WI38 (cell line): Measurements from ENCODE around the gene ROGDI.

Experiments
- H3K4me3 ChIP-seq: 2 replicates; pipeline ENCODE4 v1.5.1; 2011; ENCODE audit warnings: low read depth, mild to moderate bottlenecking, control low read depth, low read length
- TF ChIP-seq, protein P1 (sequence below): IDR thresholded peaks from 2 replicates; pipeline ENCODE4 v1.5.1; 2012; ENCODE audit warnings: low read depth, mild to moderate bottlenecking, control low read depth, low read length

Gene ROGDI

DNA sequence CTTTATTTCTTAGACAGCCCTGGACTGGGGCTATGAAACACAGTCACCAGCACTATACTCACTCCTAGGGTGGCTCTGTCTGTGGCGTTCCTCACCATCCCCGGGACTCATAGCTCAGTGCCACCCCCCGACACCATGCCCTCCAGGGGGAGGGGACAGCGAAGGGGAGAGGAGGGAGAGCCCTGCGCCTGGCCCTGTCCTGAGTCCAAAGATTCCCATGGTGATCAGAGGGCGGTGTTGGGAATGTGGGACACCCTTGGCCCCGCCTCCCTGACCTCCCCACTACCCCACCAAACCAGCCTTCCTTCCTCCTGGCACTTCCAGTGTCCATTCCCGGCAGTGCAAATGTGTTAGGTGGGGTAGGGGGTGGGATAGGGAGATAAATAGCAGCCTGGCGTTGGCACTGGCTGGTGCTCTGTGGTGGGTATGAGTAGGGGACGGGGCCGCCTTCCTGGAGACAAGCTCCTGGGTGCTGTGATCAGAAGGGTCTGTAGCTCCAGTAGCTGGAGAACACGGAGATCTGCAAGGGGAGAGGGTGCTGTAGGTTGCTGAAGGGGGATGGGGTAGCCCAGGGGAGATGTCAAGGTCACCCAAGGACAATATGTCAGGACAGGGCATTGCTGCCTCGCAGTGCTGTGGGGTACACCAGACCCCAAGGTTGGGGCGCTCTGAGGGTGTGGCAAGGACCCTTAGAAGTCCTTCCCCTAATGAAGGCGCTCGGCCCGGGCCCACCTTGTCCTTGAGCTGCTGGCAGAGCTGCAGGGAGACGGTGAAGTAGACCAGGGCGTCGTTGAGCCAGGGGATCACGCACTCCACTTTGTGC, 5.2 kb downstream of the ROGDI start:
- TF ChIP-seq, protein P1, sequence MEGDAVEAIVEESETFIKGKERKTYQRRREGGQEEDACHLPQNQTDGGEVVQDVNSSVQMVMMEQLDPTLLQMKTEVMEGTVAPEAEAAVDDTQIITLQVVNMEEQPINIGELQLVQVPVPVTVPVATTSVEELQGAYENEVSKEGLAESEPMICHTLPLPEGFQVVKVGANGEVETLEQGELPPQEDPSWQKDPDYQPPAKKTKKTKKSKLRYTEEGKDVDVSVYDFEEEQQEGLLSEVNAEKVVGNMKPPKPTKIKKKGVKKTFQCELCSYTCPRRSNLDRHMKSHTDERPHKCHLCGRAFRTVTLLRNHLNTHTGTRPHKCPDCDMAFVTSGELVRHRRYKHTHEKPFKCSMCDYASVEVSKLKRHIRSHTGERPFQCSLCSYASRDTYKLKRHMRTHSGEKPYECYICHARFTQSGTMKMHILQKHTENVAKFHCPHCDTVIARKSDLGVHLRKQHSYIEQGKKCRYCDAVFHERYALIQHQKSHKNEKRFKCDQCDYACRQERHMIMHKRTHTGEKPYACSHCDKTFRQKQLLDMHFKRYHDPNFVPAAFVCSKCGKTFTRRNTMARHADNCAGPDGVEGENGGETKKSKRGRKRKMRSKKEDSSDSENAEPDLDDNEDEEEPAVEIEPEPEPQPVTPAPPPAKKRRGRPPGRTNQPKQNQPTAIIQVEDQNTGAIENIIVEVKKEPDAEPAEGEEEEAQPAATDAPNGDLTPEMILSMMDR: no peak
- H3K4me3 ChIP-seq: no peak overlapping the region

DNA sequence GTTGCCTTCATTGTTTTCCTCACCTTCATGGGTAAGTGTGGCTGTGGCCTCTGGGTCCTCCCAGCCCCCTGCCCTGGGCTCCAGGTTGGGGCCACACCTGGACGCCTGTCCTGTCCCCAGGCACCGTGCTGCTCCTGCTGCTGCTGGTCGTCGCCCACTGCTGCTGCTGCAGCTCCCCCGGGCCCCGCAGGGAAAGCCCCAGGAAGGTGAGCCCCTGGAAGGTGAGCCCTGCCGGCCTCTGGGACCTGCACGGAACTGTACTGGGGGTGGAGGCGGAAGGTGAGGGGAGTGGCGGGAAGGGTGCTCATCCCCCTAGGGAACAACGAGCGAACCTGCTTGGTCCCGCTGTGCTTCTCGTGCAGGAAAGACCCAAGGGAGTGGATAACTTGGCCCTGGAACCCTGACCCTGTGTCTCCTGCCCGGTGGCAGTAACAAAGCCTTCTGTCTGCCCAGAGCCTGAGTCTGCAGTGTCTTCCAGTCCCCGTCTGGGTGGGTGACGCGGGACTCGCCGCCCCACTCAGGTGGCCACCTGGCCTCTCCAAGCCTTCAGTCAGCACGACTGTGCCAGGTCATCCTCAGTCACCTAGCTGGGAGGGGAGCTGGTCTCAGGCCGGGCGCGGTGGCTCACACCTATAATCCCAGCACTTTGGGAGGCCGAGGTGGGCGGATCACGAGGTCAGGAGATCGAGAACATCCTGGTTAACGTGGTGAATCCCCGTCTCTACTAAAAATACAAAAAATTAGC, 6.4 kb downstream of the ROGDI start:
- no peak overlapping the region for H3K4me3 ChIP-seq
- TF ChIP-seq, protein P1: no peak

DNA sequence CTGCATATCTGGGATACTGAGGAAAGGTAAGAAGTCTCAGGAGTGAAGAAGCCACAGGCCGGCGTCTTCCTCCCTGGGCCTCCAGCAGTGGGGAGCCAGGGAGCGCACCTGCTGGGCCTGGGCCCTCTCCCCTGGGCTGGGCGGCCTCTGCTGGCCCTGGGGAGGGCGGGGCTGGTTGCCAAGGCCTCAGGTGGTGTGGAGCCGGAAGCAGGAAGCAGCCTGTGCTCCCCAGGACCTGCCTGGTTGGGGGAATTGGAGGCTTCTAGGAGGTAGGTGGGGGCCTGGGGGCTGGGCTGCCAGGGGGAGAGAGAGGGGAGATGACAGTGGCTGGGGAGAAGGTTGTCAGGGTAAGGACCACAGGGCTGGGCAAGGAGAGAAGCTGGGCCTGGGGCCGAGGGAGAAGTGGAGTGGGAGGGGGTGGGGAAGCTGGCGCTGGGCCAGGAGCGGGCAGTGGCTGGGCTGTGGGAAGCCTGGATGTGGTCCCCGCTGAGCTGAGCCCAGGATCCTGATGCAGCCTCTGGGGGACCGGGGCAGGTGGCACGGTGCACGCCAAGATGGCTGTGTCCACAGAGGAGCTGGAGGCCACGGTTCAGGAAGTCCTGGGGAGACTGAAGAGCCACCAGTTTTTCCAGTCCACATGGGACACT, 7.1 kb downstream of the ROGDI start, which contains the start of gene SMIM22:
TSS of gene SMIM22 (plus strand) at position 189 of the 647 bp plus-strand sequence. CDS start at position 555, 366 bp downstream.
- no peak within 1 kb of the TSS for H3K4me3 ChIP-seq
- TF ChIP-seq, protein P1: no peak

DNA sequence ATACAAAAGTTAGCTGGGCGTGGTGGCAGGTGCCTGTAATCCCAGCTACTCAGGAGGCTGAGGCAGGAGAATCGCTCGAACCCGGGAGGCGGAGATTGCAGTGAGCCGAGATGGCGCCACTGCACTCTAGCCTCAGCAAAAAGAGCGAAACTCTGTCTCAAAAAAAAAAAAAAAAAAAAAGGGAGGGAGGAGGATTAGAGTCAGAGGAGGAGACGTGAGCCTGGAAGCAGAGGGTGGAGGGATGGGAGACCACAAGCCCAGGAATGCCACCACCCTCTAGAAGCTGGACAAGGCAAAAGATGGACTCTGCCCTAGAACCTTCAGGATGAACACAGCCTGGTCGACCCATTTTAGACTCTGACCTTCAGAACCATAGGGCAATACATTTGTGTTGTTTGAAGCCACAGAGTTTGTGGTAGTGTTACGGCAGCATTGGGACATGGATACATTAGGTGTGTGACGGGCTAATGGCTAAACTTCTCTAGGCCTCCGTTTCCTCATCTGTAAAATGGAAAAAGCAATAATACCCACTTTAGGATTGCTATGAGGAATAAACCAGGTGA, 9.4 kb downstream of the ROGDI start:
- no peak overlapping the region for H3K4me3 ChIP-seq
- TF ChIP-seq, protein P1: no peak

DNA sequence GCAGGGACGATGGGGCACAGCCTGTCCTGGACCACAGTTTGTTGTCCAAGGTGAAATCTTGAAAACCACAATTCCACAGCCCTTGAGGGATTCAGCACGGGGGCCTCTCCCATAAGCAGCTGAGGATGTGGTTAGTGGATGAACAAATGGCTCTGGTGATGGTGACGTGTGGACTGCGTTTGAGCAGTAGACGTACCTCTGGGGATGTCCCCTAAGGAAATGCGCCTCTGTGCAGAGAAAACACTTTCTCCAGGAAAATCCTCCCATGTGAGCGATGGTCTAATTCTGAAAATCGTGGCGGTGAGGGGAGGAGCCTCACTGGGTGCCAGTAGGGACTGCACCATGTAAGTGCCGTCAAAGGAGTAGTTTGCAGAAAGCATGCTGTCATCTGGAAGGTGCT, 11.6 kb downstream of the ROGDI start:
- TF ChIP-seq, protein P1: no peak
- no peak overlapping the region for H3K4me3 ChIP-seq

DNA sequence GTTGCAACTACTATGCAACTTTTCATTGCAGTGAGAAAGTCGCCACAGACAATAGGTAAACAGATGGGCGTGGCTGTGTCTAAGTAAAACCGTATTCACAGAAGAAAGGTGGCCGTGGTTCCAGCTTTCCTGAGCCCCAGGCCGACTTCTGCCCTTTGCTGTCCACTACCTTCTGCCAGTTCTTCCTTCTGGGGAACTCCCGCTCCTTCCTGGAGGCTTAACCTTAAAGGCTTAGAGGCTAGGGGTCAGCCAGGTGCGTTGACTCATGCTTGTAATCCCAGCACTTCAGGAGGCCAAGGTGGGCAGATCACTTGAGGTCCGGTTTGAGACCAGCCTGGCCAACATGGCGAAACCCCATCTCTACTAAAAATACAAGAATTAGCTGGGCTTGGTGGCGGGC, 12.2 kb downstream of the ROGDI start:
- TF ChIP-seq, protein P1: no peak
- H3K4me3 ChIP-seq: no peak overlapping the region
